Stimulated activated CD8-positive, alpha-beta memory T cell treated with anti-CD3 and anti-CD28 coated beads, Interleukin-2, amount 100 ng/mL, for 48 hours (primary cell): ENCODE measurements around the gene OR2AE1.

ENCODE experiments used
- DNase-seq, 2 donors: peaks; one replicate each; pipeline ENCODE4 v3.0.0-alpha.2; 2020; ENCODE audit warnings: low read depth in 2 of 2

OR2AE1 gene

GRCh38 chr7:99860281-99861127 is 16.3 kb downstream of the OR2AE1 start:
- no peak for DNase-seq

DNA sequence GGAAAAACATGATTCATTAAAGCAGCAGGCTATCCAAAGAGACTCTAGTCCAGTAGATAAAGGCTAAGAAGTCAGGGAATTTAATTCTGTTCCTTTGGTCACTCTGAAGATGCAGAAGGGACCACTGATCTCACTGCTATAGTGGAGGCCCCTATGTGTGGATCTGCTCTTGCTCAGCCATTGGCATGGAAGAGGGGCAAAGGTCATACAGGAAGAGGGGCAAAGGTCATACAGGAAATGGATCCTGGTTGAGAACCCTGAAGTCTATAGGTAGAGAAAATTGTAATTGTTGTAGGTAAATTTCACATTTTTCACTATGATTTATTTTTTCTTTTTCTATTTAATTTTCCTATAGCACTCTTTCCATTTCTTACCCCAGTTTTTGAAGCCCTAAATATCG is 21.6 kb downstream of the OR2AE1 start:
- DNase-seq = no peak

- no peak for DNase-seq
Measured at GRCh38 chr7:99848420-99849216, 28.2 kb downstream of the OR2AE1 start.

- no peak for DNase-seq
Measured at GRCh38 chr7:99844328-99844727, 32.5 kb downstream of the OR2AE1 start.

DNA sequence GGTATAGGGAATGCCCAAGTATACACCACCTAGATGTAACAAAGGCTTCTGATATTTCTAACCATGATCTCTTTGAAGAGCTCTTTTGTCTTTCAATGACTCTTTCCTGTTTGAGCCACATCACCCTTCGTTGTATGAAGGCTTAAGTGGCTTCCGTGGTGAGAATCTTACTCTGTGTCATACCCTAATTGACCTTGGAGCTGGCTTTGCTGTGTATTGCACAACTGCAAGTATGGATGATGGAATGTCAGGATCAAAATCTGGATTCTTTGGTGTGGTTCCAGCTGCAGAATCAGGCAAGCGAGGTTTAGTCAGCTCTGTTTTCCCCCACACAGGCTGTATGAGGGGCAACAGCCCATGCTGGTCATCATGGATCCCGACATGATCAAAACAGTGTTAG is 33.0 kb downstream of the OR2AE1 start:
- no peak for DNase-seq

- no peak for DNase-seq
Measured at GRCh38 chr7:99842926-99843325, 33.9 kb downstream of the OR2AE1 start.

GRCh38 chr7:99840136-99840869 is 36.5 kb downstream of the OR2AE1 start:
- no peak for DNase-seq

DNA sequence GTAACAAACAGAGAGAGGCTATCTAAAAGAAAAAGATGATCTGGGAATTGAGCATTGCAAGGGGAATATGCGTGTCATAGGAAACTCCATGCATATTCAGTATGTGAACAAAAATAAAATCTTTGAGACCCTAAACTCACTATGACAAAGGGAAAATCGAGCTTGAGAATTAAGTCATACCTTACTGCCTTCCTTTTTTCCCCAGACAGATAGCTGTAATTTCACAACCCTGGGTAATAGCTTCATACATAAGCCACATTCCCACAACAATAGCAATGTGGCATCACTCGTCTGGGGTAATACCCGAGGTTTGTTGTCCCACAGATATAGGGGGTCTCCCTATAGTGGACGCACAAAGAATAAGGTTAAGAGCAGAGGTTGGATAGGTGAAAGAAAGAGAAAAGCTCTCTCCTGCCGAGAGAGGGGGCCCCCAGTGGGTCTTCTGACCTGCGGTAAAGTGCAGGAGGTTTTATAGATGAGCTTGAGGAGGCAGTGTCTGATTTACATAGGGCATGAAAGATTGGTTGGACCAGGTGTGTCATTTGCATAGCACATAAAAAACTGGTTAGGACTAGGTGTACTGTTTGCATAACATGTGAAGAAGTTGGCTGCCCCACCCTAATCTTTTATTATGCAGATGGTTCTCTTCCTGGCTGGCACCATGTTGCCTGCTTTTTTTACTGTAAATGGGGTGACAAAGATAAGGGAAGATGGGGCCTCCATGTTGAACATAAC is 37.4 kb downstream of the OR2AE1 start:
- no peak for DNase-seq

GRCh38 chr7:99837649-99838361 is 39.0 kb downstream of the OR2AE1 start:
- no peak for DNase-seq

GRCh38 chr7:99835189-99835588 is 41.6 kb downstream of the OR2AE1 start:
- DNase-seq = no peak

- DNase-seq = no peak
Measured at GRCh38 chr7:99834382-99834781, 42.5 kb downstream of the OR2AE1 start.

GRCh38 chr7:99833289-99833877 is 43.5 kb downstream of the OR2AE1 start:
- DNase-seq = no peak

DNA sequence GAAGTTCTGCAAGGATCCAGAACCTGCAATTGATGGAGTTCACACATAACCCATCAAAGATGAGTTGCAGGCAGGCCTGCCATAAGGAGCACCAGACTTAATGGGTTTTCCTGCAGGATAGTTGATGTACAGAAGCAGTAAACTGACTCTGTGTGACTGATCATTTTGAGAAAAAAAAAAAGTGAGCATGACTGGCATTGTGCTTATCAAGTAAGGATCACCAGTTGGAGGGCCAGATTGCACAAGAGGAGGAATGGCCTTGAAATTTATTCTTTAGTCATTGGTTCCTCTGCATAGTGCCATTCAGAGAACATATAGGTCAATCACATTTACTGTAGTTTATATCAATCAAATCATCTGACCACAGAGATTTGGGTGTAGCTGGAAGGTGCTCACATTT is 45.2 kb downstream of the OR2AE1 start:
- no peak for DNase-seq

GRCh38 chr7:99829524-99830160 is 47.2 kb downstream of the OR2AE1 start:
- DNase-seq = no peak

- DNase-seq = no peak
Measured at GRCh38 chr7:99828811-99829210, 48.0 kb downstream of the OR2AE1 start.

DNA sequence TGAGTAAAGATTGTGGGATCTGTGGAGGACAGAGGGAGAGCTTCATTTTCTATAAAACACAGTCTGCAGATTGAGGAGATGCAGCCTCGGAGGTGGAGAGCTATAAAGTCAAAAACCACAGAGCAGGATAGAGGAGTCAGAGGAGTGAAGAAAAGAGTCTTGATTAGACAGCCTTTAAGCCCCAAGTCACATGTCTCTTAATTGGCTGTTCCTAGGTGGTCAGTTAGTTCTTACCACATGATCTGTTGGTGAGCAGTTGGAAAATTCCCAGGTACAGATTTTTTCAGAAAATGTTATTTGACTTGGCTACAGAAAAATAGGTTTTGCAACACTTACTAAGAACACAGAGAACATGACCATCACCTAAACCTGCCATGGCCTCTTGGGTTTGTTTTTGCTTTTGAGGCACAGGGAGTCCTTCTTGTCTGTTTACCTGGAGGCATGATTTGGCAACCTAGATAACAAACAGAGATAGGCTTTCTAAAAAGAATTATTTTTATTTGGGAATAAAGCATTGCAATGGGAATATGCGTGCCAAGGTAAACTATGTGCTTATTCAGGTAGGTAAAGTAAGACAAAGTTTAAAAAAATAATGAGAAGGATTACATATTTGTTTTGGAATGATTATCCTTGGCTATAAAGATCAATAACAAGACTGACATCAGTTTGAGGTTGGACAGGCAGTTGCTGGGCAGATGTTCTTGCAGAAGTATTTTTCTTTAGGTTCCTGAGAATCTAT is 49.6 kb downstream of the OR2AE1 start:
- DNase-seq = no peak
